Activated T-helper 1 cell treated with Interleukin-2 at 50 U/mL for 16 hours (primary cell): ENCODE results near the gene GOLGA1.

ENCODE experiments used
- DNase-seq: peaks from one replicate; pipeline ENCODE4 v3.0.0-alpha.2; 2020; ENCODE audit warnings: low read depth

GOLGA1 gene

DNA sequence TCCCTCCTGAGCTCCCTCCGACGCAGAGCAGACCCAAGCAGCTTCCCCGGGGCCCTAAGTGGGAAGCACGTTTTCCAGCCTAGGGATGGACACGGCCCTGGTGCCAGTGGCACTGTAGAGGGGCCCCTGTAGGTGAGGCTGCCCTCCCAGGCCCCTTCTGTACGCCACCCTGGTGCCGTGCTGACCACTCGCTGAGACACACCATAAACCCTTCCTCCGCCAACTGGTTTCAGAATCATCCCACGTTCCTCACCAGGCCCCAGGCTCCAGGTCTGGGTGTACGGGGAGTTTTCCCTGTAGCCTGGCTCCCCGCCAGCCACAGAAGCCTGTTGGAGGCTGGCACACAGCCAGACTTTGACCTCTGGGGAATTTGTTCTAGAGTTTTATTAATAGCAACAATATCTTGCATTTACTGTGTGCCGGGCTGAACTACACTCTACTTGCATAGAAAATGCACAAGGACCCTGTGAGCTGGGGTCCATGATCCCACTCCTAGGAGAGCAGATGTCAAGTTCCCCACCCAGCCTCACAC is 105.8 kb downstream of the GOLGA1 start:
- DNase-seq = no peak

- no peak for DNase-seq
These were observed 106.3 kb downstream of the GOLGA1 start for GRCh38 chr9:124834591-124834990.

GRCh38 chr9:124831642-124832364 is 109.1 kb downstream of the GOLGA1 start:
- no peak for DNase-seq

DNA sequence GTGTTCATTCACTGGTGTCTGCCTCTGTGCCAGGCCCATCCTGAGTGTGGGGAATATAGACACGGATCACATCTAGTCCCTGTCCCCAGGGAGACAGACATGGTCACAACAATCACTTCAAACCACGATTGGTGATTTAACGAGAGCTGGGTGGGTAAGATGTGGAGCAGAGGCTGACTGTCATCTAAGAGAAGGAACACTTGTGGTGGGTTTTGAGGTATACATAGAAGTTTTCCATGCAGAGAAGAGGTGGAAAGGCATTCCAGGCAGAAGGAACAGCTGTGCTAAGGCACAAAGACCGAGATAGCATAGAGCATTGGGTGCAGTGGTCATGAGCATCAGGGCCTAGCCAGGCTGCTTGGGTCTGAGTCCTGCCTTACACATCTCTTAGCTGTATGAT is 110.3 kb downstream of the GOLGA1 start:
- no peak for DNase-seq

DNA sequence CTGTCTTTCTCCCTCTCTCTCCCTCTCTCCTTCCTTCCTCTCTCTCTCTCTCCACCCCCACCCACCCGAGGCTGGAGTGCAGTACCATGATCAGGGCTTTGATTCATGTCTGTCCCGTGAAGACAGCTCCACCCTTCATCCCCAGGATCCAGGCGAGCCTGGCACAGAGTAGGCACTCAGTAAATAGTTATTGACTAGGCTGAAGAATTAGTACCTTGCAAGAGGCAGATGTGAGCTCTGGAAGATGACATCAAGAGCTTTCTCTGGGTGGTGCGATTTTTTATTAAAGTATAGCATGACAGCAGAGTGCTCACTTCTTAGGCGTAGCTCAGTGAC is 111.6 kb downstream of the GOLGA1 start:
- DNase-seq = no peak

DNA sequence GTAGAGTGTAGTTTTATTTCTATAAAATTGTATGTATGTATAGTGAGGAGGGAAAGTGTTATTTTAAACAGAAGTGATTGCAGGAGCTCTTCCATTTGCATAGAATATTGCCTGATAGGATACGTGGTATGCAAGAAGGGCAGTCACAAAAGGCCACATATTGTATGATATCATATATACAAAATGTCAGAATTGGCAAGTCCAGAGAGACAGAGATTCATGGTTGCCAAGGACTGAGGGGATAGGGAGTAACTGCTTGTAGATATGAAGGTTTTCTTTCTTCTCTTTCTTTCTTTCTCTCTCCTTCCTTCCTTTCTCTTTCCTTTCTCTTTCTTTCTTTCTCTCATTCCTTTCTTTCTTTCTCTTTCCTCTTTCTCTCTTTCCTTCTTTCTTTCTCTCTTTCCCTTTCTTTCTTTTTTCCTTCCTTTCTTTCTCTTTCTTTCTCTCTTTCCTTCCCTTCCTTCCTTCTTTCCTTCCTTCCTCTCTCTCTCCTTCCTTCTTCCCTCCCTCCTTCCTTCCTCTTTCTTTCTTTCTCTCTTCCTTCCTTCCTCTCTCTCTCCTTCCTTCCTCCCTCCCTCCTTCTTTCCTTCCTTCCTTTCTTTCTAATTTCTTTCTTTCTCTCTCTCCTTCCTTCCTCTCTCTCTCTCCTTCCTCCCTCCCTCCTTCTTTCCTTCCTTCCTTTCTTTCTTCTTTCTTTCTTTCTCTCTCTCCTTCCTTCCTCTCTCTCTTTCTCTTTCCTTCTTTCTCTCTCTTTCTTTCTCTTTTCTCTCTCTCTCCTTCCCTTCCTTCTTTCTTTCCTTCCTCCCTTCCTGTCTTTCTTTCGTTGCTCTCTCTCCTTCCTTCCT is 112.2 kb downstream of the GOLGA1 start:
- no peak for DNase-seq
